Bronchial epithelial cell (primary cell): ENCODE measurements around the gene MUC4. TPM values are rescaled to one million over a fixed set of nuclear protein-coding genes. Genes with fewer than 3 reads are reported as not detected.

Experiments used
- DNase-seq: peaks from one replicate; pipeline ENCODE4 v3.0.0-alpha.2; 2010; ENCODE audit warnings: low read depth
- FAIRE-seq: peaks from 2 replicates; lab custom pipeline; 2011; peaks lifted over from hg19 to GRCh38; lab: Jason Lieb, UNC
- H3K27me3 ChIP-seq: 2 replicates; pipeline ENCODE4 v1.5.1; 2011; ENCODE audit warnings: low read length; ENCODE audit not compliant: control insufficient read depth, insufficient read depth
- H3K36me3 ChIP-seq: 2 replicates; pipeline ENCODE4 v1.5.1; 2011; ENCODE audit warnings: low read length; ENCODE audit not compliant: control insufficient read depth, insufficient read depth
- H3K4me3 ChIP-seq: 2 replicates; pipeline ENCODE4 v1.5.1; 2011; ENCODE audit warnings: mild to moderate bottlenecking, low read depth, low read length, control low read depth
- CTCF ChIP-seq: IDR thresholded peaks from 2 replicates; pipeline ENCODE4 v1.5.1; 2011; ENCODE audit warnings: mild to moderate bottlenecking, moderate library complexity, low read length, control low read depth, inconsistent platforms; ENCODE audit not compliant: insufficient read depth, severe bottlenecking
- total RNA-seq: library from RNA; depleted of rRNA; stranded (reverse); fragments of >200 nt; gene quantifications from 2 replicates; pipeline ENCODE4 v1.2.1, GENCODE V29; 2014

Gene MUC4
- total RNA-seq, 1 donor from 2014 or later = 0.26 TPM

- DNase-seq = no peak
- no peak overlapping the region for H3K4me3 ChIP-seq
- H3K36me3 ChIP-seq = no peaks in the 10 kb centered on the region
- no peak for TF ChIP-seq CTCF
- FAIRE-seq = no peak
- H3K27me3 ChIP-seq = peaks cover 5% of the 10 kb centered on the region
Measured at GRCh38 chr3:195838714-195839113, 27.0 kb upstream of the MUC4 start.

DNA sequence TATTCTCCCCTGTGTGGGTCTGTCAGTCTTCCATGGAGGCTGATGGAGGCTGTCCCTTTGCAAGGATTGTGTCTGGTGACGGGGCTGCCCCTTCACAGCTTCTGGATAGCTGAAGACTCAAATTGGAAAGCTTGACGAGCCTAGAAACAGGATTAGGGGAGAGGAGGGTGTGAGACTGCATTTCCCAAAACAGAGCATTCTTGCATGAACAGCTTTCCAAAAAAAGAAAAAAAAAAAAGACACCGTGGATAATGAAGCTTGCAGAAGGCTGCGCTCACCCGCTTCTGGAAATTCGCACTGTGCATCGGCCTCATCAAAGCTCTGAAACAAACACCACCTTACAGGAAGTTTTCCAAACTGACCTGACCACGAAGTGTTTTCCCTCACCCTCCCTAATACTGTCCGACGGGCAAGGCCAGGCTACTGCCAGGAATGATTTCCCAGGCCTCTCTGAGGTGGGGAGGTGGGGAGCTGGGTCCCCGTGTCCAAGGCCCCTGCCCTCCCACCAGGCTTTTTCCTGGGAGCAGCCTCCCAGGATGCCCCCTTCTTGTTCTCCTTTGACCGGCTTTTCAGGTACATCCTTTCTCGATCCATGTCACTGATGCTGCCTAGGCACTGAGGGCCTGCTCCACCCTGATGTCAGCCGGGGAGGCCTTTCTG is 24.9 kb upstream of the MUC4 start:
- DNase-seq (no peak), FAIRE-seq (peak; percentile 75)
- no peak for TF ChIP-seq CTCF
- no peak overlapping the region for H3K4me3 ChIP-seq
- peaks cover 5% of the 10 kb centered on the region for H3K27me3 ChIP-seq
- H3K36me3 ChIP-seq = no peaks in the 10 kb centered on the region

GRCh38 chr3:195835791-195836190 is 24.1 kb upstream of the MUC4 start:
- no peaks in the 10 kb centered on the region for H3K36me3 ChIP-seq
- peaks cover 5% of the 10 kb centered on the region for H3K27me3 ChIP-seq
- TF ChIP-seq CTCF = no peak
- DNase-seq (no peak), FAIRE-seq (no peak)
- no peak overlapping the region for H3K4me3 ChIP-seq

DNA sequence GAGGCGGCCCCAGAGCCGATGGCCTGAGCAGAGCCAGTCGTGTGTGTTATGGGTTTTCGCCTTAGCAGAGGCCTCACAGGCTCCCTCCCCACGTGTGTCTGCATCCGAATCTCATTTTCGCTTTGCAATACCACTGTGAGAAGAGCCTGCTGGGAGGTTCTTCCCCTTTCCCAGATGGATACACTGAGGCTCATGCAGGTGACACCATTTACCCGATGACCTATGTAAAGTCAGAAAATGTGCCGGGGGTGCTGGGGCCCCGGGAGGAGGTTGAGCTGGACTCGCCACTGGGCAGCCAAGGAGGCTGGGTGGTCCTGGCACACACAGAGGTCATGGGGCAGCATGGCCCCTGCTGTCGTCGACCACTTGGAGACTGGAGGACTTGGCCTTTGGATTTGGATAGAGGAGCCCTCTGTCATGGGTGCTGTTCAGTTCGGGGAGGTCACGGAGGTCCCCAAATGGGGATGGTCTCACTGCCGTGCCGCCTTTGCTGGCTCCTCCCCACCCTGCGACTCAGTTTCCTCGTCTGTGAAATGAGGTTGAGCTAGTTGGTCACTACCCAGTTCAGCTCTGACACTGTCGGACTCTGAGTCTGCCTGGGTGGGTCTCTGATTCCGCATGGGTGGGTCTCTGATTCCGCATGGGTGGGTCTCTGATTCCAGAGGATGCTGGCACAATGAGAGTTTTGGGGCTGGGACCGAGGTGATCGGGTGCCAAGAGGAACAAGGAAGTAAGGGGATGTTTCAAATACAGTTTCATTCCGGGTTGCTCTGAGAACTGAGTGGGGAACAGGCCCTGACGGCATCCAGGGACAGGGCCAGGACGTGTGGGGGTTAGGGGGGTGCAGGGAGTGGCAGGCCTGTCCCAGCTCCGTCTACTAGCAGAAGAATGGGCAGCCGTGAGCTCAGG is 23.2 kb upstream of the MUC4 start:
- no peak overlapping the region for H3K4me3 ChIP-seq
- FAIRE-seq (no peak), DNase-seq (no peak)
- no peaks in the 10 kb centered on the region for H3K36me3 ChIP-seq
- TF ChIP-seq CTCF = no peak
- H3K27me3 ChIP-seq = peaks cover 5% of the 10 kb centered on the region

DNA sequence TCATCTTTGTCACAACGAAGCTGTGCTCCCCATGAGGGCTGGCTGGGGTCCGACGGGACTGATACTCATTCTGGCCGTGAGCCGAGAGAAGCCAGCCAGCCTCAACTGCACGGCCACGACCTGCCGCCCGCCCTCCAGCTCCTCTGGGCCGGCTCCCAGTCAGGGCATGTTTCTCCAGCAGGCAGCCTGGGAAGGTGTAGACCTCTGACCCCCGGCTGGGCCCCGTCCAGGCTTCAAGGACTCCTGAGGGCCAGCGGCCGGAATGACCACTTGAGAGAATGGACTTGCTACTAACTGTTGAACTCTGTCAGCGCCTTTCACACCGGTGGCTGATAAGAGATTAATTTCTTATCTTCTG is 18.1 kb upstream of the MUC4 start:
- Histone ChIP-seq H3K27me3 (peaks cover 2% of the 10 kb centered on the region), H3K4me3 (no peak overlapping the region), H3K36me3 (no peaks in the 10 kb centered on the region)
- DNase-seq (no peak), FAIRE-seq (no peak)
- TF ChIP-seq CTCF = no peak
